Measurements from ENCODE around the gene SNX3.

DNA sequence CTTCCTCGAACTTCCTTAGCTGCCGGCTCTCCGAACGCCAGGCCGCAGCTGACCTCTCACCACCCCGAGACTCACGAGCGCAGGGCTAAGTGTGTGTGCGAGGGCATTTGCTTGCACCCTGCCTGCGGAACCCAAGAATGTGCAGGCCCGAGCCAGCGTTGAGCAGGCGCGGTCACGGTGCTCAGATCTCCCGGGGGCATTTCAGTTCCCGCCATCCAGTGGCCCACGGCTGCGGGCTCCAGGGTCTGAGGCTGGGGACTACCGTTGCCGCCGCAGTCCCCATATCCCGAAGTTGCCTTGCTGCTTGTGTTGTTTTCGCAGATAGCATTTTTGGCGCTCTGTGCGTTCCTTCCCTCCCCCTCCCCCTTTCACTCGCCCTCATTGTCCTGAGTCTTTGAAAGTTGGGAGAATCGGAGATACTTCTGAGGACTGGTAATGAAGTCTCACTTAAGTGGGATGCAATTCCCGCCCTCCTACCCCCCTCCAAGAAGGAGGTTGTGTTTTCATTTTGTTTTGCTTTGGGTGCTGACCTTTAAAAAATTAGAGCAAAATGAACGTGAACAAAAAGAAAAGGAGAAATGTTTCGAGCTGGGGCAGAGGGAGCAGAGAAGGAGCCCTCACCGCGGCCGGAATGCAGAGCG, 93.3 kb downstream of the SNX3 start:
- TF ChIP-seq RARB (CRISPR knock-in tag; IDR thresholded peaks at IDR 0.05) (no peak), ARNTL (CRISPR knock-in tag; IDR thresholded peaks at IDR 0.05; ENCODE audit: borderline replicate concordance, low read depth) (no peak), ZFP3 (CRISPR knock-in tag; IDR thresholded peaks at IDR 0.05) (no peak), TCF4 (CRISPR knock-in tag; IDR thresholded peaks at IDR 0.05; ENCODE audit: borderline replicate concordance) (no peak), CSDC2 (CRISPR knock-in tag; IDR thresholded peaks at IDR 0.05) (no peak), BACH2 (CRISPR knock-in tag; IDR thresholded peaks at IDR 0.05; ENCODE audit: borderline replicate concordance) (no peak), ZNF70 (CRISPR knock-in tag; IDR thresholded peaks at IDR 0.05) (no peak), ISL1 (CRISPR knock-in tag; IDR thresholded peaks at IDR 0.05) (no peak), SNAI2 (CRISPR knock-in tag; IDR thresholded peaks at IDR 0.05) (no peak), ZNF8 (CRISPR knock-in tag; IDR thresholded peaks at IDR 0.05) (no peak), ZNF565 (CRISPR knock-in tag; conservative IDR thresholded peaks at IDR 0.05; ENCODE audit: low read depth) (no peak), TOX (CRISPR knock-in tag; IDR thresholded peaks at IDR 0.05; ENCODE audit: borderline replicate concordance) (no peak)
- TF ChIP-seq, protein P1, sequence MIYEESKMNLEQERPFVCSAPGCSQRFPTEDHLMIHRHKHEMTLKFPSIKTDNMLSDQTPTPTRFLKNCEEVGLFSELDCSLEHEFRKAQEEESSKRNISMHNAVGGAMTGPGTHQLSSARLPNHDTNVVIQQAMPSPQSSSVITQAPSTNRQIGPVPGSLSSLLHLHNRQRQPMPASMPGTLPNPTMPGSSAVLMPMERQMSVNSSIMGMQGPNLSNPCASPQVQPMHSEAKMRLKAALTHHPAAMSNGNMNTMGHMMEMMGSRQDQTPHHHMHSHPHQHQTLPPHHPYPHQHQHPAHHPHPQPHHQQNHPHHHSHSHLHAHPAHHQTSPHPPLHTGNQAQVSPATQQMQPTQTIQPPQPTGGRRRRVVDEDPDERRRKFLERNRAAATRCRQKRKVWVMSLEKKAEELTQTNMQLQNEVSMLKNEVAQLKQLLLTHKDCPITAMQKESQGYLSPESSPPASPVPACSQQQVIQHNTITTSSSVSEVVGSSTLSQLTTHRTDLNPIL (CRISPR knock-in tag; IDR thresholded peaks at IDR 0.05; ENCODE audit: low read depth) = no peak
- TF ChIP-seq, protein P2, sequence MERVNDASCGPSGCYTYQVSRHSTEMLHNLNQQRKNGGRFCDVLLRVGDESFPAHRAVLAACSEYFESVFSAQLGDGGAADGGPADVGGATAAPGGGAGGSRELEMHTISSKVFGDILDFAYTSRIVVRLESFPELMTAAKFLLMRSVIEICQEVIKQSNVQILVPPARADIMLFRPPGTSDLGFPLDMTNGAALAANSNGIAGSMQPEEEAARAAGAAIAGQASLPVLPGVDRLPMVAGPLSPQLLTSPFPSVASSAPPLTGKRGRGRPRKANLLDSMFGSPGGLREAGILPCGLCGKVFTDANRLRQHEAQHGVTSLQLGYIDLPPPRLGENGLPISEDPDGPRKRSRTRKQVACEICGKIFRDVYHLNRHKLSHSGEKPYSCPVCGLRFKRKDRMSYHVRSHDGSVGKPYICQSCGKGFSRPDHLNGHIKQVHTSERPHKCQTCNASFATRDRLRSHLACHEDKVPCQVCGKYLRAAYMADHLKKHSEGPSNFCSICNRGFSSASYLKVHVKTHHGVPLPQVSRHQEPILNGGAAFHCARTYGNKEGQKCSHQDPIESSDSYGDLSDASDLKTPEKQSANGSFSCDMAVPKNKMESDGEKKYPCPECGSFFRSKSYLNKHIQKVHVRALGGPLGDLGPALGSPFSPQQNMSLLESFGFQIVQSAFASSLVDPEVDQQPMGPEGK (CRISPR knock-in tag; IDR thresholded peaks at IDR 0.05; ENCODE audit: borderline replicate concordance) = no peak

All from SK-N-SH treated with all-trans-retinoic acid at 6 μM for 48 hours (cell line).